HepG2 (cell line): ENCODE data around the gene CREG1. TPM values are rescaled to one million over a fixed set of nuclear protein-coding genes. Genes with fewer than 3 reads are reported as not detected.

Source experiments
- BRCA1 ChIP-seq: sonication (generic); formaldehyde crosslinking; IDR thresholded peaks from 2 replicates; pipeline ENCODE4 v1.4.0; 2020; ENCODE audit warnings: missing genetic modification reagents
- CBFB ChIP-seq: sonication (generic); formaldehyde crosslinking; IDR thresholded peaks from 2 replicates; pipeline ENCODE4 v1.4.0; 2020; ENCODE audit warnings: missing genetic modification reagents
- GFI1 ChIP-seq: sonication (generic); formaldehyde crosslinking; IDR thresholded peaks from 2 replicates; pipeline ENCODE4 v1.5.0; 2020; ENCODE audit warnings: missing genetic modification reagents, mild to moderate bottlenecking, borderline replicate concordance
- GRHL1 ChIP-seq: sonication (generic); formaldehyde crosslinking; conservative IDR thresholded peaks from 2 replicates; pipeline ENCODE4 v1.8.0; 2022; ENCODE audit warnings: missing genetic modification reagents
- GTF3A ChIP-seq: sonication (generic); formaldehyde crosslinking; conservative IDR thresholded peaks from 2 replicates; pipeline ENCODE4 v1.4.0; 2020; ENCODE audit warnings: mild to moderate bottlenecking, missing genetic modification reagents
- JUND ChIP-seq: sonication (generic); formaldehyde crosslinking; IDR thresholded peaks from 2 replicates; pipeline ENCODE4 v1.8.0; 2022; ENCODE audit warnings: mild to moderate bottlenecking, missing genetic modification reagents
- KIAA2018 ChIP-seq: sonication (generic); formaldehyde crosslinking; IDR thresholded peaks from 2 replicates; pipeline ENCODE4 v1.5.0; 2020; ENCODE audit warnings: mild to moderate bottlenecking, missing genetic modification reagents, borderline replicate concordance
- PRMT3 ChIP-seq: sonication (generic); formaldehyde crosslinking; IDR thresholded peaks from 2 replicates; pipeline ENCODE4 v1.8.1; 2022; ENCODE audit warnings: low read depth, mild to moderate bottlenecking, moderate library complexity, missing genetic modification reagents, borderline replicate concordance
- SIN3A ChIP-seq: IDR thresholded peaks from 2 replicates; pipeline ENCODE4 v1.6.1; 2011; ENCODE audit warnings: low read depth, mild to moderate bottlenecking, control low read depth, low read length, borderline replicate concordance
- SMYD3 ChIP-seq: sonication (generic); formaldehyde crosslinking; IDR thresholded peaks from 2 replicates; pipeline ENCODE4 v1.8.1; 2023; ENCODE audit warnings: mild to moderate bottlenecking, missing genetic modification reagents
- SOX5 ChIP-seq: IDR thresholded peaks from 2 replicates; pipeline ENCODE4 v1.6.1; 2016; ENCODE audit warnings: borderline replicate concordance
- ZNF275 ChIP-seq: sonication (generic); formaldehyde crosslinking; IDR thresholded peaks from 2 replicates; pipeline ENCODE4 v1.8.0; 2022; ENCODE audit warnings: missing genetic modification reagents, mild to moderate bottlenecking, inconsistent platforms, borderline replicate concordance
- ZNF343 ChIP-seq: sonication (generic); formaldehyde crosslinking; IDR thresholded peaks from 2 replicates; pipeline ENCODE4 v1.4.0; 2020; ENCODE audit warnings: mild to moderate bottlenecking, missing genetic modification reagents
- ZNF768 ChIP-seq: sonication (generic); formaldehyde crosslinking; IDR thresholded peaks from 2 replicates; pipeline ENCODE4 v1.4.0; 2020; ENCODE audit warnings: missing genetic modification reagents
- polyA plus RNA-seq, 8 experiments: library from polyadenylated mRNA; depleted of rRNA in 3 of 8; stranded (reverse) in 7 of 8; unstranded in 1 of 8; fragments of >200 nt; fragmentation: Illumina TruSeq in 4 of 8; extraction: Trizol in 4 of 8; gene quantifications; 2 replicates each; pipeline versions ENCODE4 v1.2.1 to v1.2.3, GENCODE V29; 2011 to 2016; ENCODE audit warnings: low read depth in 4 of 8, missing spikeins in 1 of 8, mixed read lengths in 1 of 8; ENCODE audit not compliant: insufficient read depth in 1 of 8
- total RNA-seq, 5 experiments: library from RNA; depleted of rRNA; stranded (reverse); fragments of >200 nt; fragmentation: Illumina TruSeq; extraction: Trizol; gene quantifications; 2 replicates each; pipeline ENCODE4 v1.2.3, GENCODE V29; 2016; ENCODE audit warnings: low read depth in 1 of 5

The CREG1 gene
- total and polyA plus RNA-seq, 2 of the 13 experiments (the other 11 are each of a cell fraction or from before 2014, with no cell fraction given), result 31.3 to 33.5 TPM

GRCh38 chr1:167532964-167533824, 20.4 kb downstream of the CREG1 start (continued):
- TF ChIP-seq SOX5 (CRISPR knock-in tag) (no peak), ZNF275 (CRISPR knock-in tag) (no peak), GRHL1 (no peak), CBFB (CRISPR knock-in tag) (no peak), ZNF343 (no peak), PRMT3 (CRISPR knock-in tag) (no peak), ZNF768 (CRISPR knock-in tag) (peak; percentile 72), KIAA2018 (no peak), GTF3A (CRISPR knock-in tag) (no peak), JUND (CRISPR knock-in tag) (no peak), BRCA1 (no peak), SMYD3 (CRISPR knock-in tag) (no peak), SIN3A (no peak), GFI1 (CRISPR knock-in tag) (no peak)
